Endothelial cell of hepatic sinusoid (primary cell): ENCODE data around the gene GPR18.
"Not testable (repeated sequence)": the region's sequence is repeated elsewhere in the genome, so short reads cannot be mapped to it uniquely, and the experiment has no call there.

ENCODE experiments used
- in situ Hi-C: cut with HindIII; loops from 2 replicates; pipeline ENCODE4 v1.10.0; 2017; ENCODE audit warnings: low sequenced_read_pairs

Gene GPR18

DNA sequence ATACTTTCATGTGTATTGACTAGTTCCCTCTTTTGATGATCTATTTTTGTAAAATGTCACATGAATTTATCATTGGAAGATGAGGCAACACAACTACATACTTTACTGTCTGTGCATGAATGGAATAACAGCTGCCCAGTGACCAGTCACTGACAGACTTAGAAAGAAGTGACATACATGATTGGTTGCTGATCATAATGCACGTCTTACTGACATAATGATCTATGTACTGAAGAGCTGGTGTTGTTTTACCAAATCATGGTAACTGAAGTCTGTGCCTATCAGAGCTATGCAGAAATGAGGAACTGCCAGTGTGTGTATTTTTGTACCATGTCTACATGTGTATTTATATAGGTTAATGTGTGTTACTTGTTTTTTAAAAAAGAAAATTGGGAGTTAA is 26.5 kb downstream of the GPR18 start:
- in situ Hi-C loops: no loop called here

DNA sequence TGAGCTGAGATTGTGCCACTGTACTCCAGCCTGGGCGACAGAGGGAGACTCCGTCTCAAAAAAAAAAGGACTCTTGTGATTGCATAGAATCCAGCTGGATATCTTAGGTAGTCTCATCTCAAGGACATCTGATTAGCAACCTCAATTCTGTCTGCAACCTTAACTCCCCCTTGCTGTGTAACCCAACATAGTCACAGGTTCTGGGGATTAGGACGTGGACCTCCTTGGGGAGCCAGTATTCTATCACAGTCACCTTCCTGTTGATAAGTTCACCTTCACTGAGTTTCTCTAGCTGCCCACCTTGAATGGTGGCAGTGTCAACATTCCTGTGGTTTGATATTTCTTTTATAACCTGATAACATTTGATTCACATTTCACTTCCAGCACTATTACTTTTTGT is 27.2 kb downstream of the GPR18 start:
- in situ Hi-C loops: no loop called here

- in situ Hi-C loops: not testable (repeated sequence)
These were observed 27.6 kb downstream of the GPR18 start for GRCh38 chr13:99230588-99230987.

DNA sequence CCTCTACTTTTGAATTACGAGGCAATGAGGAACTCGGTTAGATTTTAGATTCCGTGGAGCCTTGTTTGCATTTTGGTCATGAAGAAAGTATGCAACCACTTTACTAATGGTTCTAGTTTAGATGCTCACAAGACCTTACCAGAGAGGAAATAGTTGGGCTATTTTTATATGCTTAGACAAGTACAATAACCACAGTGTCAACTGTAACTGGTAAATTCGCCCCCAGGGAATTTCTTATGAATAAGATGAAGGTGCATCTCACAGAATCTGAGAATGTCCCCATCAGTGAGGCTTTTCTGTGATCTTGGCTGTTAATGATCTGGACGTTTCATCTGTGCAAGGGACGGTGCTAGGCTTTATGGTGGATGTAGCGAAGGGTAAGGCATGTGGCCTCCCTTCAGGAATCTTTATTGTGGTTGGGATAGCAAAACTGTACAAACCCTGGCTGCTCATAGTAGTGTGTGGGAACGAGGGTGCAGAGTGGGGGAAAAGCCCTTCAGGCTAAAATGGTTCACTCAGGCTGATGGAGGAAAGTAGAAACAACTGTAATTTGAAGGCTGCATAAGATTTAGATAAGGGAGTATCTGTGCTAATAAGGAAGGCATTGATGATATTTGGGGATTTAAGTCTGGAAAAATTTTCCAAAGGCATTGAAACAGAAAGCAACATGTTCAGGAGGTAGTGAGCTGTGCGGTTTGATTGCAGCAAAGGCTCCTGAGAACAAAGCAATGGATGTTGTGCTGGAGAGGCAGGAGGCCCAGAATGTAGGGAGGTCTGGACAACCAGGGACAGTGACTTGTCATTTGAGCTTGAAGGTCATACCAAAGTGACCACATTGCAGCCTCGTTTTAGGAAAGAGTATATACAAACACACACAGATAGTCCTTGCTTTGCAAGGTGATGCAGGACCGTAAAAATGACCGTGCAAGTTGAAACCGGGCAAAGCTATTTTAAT is 29.2 kb downstream of the GPR18 start:
- in situ Hi-C loops: no loop called here

DNA sequence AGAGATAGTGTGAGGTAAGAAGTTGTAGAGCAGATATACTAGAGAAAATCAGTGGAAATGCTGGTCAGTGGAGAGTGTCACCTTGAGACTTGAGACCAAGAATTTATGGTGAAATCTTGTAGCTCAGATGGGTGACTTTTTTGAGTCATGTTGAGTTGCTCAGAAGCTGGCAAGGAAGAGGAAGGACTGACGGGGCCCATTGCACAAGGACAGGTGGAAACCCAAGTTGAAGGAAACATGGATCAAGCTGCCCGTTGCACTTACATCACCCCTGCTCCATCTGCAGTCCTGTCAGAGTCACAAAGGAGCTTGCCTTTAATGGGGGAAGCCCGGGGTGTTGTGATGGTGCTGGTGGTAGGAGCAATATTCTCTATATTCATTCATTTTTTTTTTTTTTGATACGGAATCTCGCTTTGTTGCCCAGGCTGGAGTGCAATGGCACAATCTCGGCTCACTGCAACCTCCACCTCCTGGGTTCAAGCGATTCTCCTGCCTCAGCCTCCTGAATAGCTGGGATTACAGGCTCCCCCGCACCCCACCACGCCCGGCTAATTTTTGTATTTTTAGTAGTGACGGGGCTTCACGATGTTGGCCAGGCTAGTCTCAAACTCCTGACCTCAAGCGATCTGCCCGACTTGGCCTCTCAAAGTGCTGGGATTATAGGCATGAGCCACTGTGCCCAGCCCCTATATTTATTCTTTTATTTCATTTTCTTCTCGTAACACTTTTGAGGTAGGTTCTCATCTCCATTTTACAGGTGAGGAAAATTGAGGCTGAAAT is 30.1 kb downstream of the GPR18 start:
- in situ Hi-C loops: no loop called here

DNA sequence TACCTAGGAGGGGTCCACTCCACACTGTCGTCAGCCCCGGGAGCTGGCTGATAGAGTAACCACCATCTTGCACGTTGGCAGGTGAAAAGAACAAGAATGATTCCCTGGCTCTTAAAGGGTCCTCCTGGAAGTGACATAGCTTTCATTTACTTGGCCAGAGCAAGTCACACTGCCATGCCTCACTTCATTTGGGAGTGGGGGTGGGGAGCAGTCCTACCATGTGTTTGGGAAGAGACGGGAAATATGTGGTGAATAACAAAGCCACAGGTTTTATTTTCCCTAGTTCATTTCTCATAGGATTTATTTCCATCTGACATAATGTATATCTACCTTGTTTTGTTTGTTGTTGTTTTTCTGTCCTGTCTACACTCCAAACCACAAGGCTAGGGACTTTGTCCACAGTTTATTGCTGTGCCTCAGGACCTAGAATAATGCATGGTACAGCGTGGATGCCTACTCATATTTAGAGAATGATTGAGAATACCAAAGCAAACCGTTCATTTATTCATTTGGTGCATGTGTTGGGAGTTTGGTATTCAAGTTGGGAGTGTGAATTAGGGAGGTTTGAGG is 30.8 kb downstream of the GPR18 start:
- in situ Hi-C loops: no loop called here

GRCh38 chr13:99226513-99226912 is 31.7 kb downstream of the GPR18 start:
- in situ Hi-C loops: no loop called here

DNA sequence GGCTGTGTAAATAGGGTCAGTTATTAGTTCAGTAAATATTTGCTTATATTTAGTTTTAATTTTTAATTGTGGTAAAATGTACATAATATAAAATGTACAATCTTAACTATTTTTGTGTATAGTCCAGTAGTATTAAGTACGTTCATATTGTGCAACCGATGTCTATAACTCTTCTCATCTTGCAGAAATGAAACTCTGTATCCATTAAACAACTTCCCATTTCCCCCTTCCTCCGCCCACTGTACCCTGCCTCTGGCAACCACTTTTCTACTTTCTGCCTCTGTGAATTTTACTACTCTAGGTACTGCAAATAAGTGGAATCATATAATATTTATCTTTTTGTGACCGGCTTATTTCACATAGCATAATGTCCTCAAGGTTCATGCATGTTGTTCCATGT is 33.1 kb downstream of the GPR18 start:
- in situ Hi-C loops: no loop called here

GRCh38 chr13:99224021-99224420 is 34.2 kb downstream of the GPR18 start:
- in situ Hi-C loops: no loop called here

GRCh38 chr13:99223587-99223986 is 34.6 kb downstream of the GPR18 start:
- in situ Hi-C loops: no loop called here

DNA sequence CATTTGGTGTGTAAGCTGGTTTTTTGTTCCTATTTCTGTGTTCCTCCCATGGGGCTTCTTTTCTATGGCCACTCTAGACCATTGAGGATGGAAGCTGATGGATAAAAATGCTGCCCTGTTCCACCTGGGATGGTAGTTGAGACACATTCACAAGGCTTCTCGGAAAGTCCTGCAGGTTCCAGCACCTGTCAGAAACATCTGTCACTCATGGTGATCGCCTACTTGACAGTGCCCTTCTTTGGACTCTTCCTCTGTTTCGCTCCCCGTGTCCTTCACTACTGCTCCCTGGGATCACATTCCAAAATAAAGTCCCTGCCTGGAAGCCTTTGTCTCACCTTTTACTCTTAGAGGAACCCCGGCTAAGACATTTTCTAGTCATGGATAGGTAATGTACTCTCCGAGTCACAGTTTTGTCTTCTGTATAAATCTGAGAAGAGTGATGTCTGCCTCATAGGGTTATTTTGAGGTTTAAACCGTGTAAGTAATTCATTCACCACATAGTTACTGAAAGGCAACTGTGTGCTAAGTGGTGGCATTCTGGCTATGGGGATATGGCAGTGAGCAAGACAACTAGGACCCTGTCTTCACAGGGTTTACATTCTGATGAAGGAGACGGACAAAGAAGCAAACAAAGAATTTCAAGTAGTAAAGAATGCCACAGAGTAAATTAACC is 36.5 kb downstream of the GPR18 start:
- in situ Hi-C loops: no loop called here

GRCh38 chr13:99220199-99220935 is 37.8 kb downstream of the GPR18 start:
- in situ Hi-C loops: no loop called here

DNA sequence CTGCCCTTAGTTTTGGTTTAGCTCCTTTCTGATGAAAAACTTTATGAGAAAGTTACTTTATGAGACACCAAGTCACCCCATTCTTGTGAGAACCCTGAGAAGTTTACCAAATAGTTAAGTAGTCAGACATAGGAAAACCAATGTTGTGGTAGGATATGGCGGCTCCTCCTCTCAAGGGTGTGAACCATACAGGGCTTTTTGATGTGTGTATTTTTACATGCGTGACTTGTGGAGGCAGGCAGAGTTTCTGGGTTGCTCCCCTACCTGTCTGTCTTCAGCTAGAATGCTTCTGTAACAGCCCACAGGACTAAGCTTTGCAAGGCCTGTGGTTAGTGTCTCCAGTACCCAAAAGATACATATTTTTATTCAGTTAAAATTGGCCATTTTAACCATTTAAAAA is 39.2 kb downstream of the GPR18 start:
- in situ Hi-C loops: loop anchor here (5.0 kb wide), 1 partner anchor 48 kb away; no protein-coding TSS in a partner anchor

DNA sequence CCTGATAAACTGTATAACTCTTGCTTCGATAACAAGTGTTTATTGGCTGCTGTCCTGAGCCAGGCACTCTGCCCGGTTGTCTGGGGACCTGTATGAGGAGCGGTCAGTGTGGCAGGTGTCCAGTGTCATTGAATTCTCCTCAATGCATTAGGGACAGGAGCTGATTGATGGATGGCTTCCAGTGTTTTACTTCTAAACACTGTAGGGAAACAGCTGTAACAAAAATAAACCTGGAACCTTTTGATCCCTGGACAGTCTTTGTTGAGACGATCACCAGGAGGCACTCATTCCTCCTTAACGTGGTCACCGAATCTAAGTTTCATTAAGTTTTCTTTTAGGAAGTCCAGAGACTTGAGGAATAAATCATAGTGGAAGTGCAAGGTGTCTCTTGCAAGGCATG is 39.6 kb downstream of the GPR18 start:
- in situ Hi-C loops: loop anchor here (5.0 kb wide), 1 partner anchor 49 kb away; no protein-coding TSS in a partner anchor

DNA sequence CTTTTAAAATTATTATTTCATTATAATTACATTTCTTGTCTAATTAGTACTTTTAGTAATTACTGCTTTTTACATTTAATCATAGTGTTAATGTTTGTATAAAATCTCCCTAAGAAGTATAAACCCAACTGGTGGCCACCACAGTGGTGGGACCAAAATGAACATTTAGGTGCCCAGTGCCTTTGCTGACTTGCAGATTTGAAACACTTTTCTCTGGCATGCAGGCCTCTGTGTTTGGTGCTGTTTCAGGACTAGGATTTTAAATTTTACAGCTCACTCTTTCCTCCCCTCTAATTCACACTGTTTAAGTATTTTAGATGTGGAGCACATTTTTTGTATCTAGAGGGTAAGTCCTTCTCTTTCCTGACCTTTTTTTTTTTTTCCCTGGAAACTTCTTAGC is 40.1 kb downstream of the GPR18 start:
- in situ Hi-C loops: loop anchor here (5.0 kb wide), 1 partner anchor 49 kb away; no protein-coding TSS in a partner anchor

- in situ Hi-C loops: loop anchor here (5.0 kb wide), 1 partner anchor 50 kb away; no protein-coding TSS in a partner anchor
These were observed 40.6 kb downstream of the GPR18 start for GRCh38 chr13:99217461-99218110.

- in situ Hi-C loops: loop anchor here (5.0 kb wide), 1 partner anchor 52 kb away; no protein-coding TSS in a partner anchor
These were observed 42.9 kb downstream of the GPR18 start for GRCh38 chr13:99215184-99215830.

DNA sequence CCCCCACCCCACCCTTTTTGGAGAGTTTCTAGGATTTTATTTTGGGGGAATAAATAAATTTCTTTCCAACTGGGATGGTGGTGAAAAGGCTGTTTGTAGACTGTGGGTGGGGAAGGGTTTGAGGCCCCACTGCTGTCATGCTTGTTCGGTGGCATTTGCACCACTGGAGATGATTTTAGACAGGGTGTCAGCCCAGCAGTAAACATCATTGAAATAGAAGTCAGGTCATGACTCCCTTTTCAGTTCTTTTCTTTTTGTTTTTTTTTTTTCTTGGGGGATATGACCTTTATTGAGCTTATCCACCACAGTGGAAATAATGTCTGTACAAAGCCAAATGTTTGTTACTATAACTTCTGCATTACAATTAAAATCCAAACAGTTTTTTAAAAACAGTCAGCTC is 43.4 kb downstream of the GPR18 start:
- in situ Hi-C loops: loop anchor here (5.0 kb wide), 1 partner anchor 53 kb away; no protein-coding TSS in a partner anchor

- in situ Hi-C loops: no loop called here
These were observed 43.9 kb downstream of the GPR18 start for GRCh38 chr13:99214232-99214631.
